H1 (cell line): ENCODE results near the gene CDC42. TPM values are rescaled to one million over a fixed set of nuclear protein-coding genes. Genes with fewer than 3 reads are reported as not detected.

Source experiments
- CREB1 ChIP-seq: IDR thresholded peaks from 2 replicates; pipeline ENCODE4 v1.6.1; 2012; ENCODE audit warnings: inconsistent platforms
- polyA plus RNA-seq, 7 experiments: library from polyadenylated mRNA; depleted of rRNA in 3 of 7; stranded (reverse) in 5 of 7; unstranded in 2 of 7; fragments of >200 nt in 5 of 7; fragments of 200-250 nt in 2 of 7; gene quantifications; 1 replicate in 5 of 7; 2 replicates in 1 of 7; 4 replicates in 1 of 7; pipeline versions ENCODE4 v1.2.1 to v1.2.3, GENCODE V29; 2011 to 2013; ENCODE audit warnings: missing spikeins in 2 of 7, mixed read lengths in 2 of 7
- total RNA-seq: library from RNA; stranded (reverse); fragmentation: NEBNext Ultra II Directional; extraction: Animal tissue kit (Norgen Biotek cat#: 25700); gene quantifications from 2 replicates; pipeline ENCODE4 v1.2.1, GENCODE V29; 2021

CDC42 gene
- total and polyA plus RNA-seq, 2 of the 8 experiments (the other 6 are each of a cell fraction or from before 2014, with no cell fraction given), result 110 to 179 TPM

GRCh38 chr1:22120469-22120790 is 67.9 kb downstream of the CDC42 start (continued):
- TF ChIP-seq CREB1, result no peak
